CD4-positive, alpha-beta T cell (primary cell): ENCODE measurements around the gene ZBTB22. TPM values are rescaled to one million over a fixed set of nuclear protein-coding genes. Genes with fewer than 3 reads are reported as not detected.

ENCODE experiments used
- ATAC-seq: fragments of 200-7000 bp; cut with Tn5 transposase; one replicate; pipeline ENCODE4 v1.10.0; 2022; ENCODE audit warnings: mild to moderate bottlenecking; ENCODE audit not compliant: poor library complexity
- CTCF ChIA-PET: fragments of 350-600 bp; sonication (Branson Sonifier 250); formaldehyde crosslinking; loops from one replicate; lab custom pipeline; 2021; ENCODE audit warnings: antibody characterized with exemption, inconsistent platforms; lab: Charles Lee
- POLR2A ChIA-PET: fragments of 350-600 bp; sonication (Branson Sonifier 250); formaldehyde crosslinking; loops from one replicate; lab custom pipeline; 2021; ENCODE audit warnings: antibody characterized with exemption, inconsistent platforms; lab: Charles Lee
- DNase-seq, 14 experiments: peaks; one replicate each; pipeline ENCODE4 v3.0.0-alpha.2; 2013 to 2020; ENCODE audit warnings: mixed read lengths in 2 of 14
- H3K27ac ChIP-seq, 2 donors: one replicate each; pipeline versions ENCODE4 v1.5.1 to v1.7.0; 2013; ENCODE audit warnings: low read length in 2 of 2, low read depth in 1 of 2, mild to moderate bottlenecking in 1 of 2
- H3K27me3 ChIP-seq, 2 experiments: 1 replicate in 1 of 2; 2 replicates in 1 of 2; pipeline versions ENCODE4 v1.6.1 to v1.7.0; 2013; ENCODE audit warnings: low read length in 2 of 2, control low read depth in 1 of 2, mild to moderate bottlenecking in 1 of 2, moderate library complexity in 1 of 2; ENCODE audit not compliant: insufficient read depth in 2 of 2, control insufficient read depth in 1 of 2
- H3K36me3 ChIP-seq: one replicate; pipeline ENCODE4 v1.6.1; 2013; ENCODE audit warnings: low read length, control low read depth; ENCODE audit not compliant: insufficient read depth
- H3K4me1 ChIP-seq: one replicate; pipeline ENCODE4 v1.6.1; 2013; ENCODE audit warnings: low read length, control low read depth; ENCODE audit not compliant: insufficient read depth
- H3K4me3 ChIP-seq: one replicate; pipeline ENCODE4 v1.5.1; 2013; ENCODE audit warnings: mild to moderate bottlenecking, low read length, moderate library complexity
- H3K9me3 ChIP-seq, 2 experiments: 1 replicate in 1 of 2; 2 replicates in 1 of 2; pipeline versions ENCODE4 v1.6.1 to v1.7.0; 2013; ENCODE audit warnings: low read length in 2 of 2, mild to moderate bottlenecking in 2 of 2, control low read depth in 1 of 2, moderate library complexity in 1 of 2; ENCODE audit not compliant: control insufficient read depth in 1 of 2, insufficient read depth in 1 of 2
- H3K27ac Mint-ChIP-seq: one replicate; pipeline ENCODE4 v1.8.0; 2020; ENCODE audit warnings: mixed read lengths
- H3K27me3 Mint-ChIP-seq: one replicate; pipeline ENCODE4 v1.8.0; 2021; ENCODE audit warnings: mixed read lengths
- H3K36me3 Mint-ChIP-seq: one replicate; pipeline ENCODE4 v1.8.0; 2021; ENCODE audit warnings: low read depth, mixed read lengths
- H3K4me1 Mint-ChIP-seq: one replicate; pipeline ENCODE4 v1.8.0; 2021; ENCODE audit warnings: low read depth, mixed read lengths
- H3K4me3 Mint-ChIP-seq: one replicate; pipeline ENCODE4 v1.8.0; 2020; ENCODE audit warnings: mild to moderate bottlenecking, mixed read lengths
- H3K9me3 Mint-ChIP-seq: one replicate; pipeline ENCODE4 v1.8.0; 2020; ENCODE audit warnings: mixed read lengths
- intact Hi-C, 2 experiments: fragments of 100-400 bp; cut with DNase I in 1 of 2; cut with micrococcal nuclease in 1 of 2; formaldehyde crosslinking; loops; one replicate each; pipeline versions ENCODE4 v1.15.1 to v1.9.0; 2023 to 2025; cut with DNase I, micrococcal nuclease
- total RNA-seq, 174 experiments: library from RNA in 2 of 174; stranded (reverse) in 2 of 174; gene quantifications; one replicate each; pipeline ENCODE4 v1.2.3 and lab custom pipeline; 2021 to 2026
- TF ChIP-seq, protein P1 (sequence below): fragments of 200-600 bp; IDR thresholded peaks from one replicate; pipeline ENCODE4 v1.8.0; 2022; ENCODE audit warnings: antibody characterized with exemption, mild to moderate bottlenecking

Gene ZBTB22
- total RNA-seq, 2 experiments from 2014 or later, result 11.6 to 13.6 TPM

DNA sequence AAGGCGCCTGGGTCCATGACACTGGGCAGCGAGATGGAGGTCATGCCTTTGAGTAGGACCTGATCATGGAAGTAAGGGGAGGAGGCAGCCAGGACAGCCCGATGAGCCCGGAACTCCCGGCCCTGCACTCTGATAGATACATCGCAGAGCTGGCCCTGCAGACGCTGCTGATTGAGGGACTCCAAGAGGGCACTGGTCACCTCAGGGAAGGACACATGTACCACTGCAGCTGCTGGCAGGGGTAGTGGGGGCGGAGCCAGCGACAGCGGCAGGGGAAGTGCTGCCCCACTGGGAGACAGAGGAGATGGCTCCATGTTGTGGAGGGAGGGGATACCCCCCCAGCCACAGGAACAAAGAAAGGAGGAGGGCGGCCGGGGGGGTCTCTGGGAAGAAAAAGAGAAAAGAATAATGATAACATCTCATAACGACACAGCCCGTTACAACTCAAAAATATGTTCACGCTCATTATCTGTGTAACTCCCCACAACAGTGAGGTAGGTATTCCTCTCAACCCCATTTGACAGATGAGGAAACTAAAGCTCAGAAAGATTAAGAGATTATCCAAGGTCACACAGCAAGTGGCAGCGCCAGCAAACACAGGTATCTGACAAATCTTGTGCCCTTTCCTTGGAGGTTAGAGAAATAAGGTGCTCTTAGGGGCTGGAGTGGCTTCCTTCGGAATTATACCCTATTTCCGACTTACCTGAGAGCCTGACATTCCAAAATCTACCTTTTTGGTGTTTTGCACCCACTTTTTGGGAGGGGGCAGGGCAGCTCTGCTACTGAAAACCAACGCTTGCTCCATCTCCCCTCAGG, 733 bp downstream of the ZBTB22 start:
- peak in 1 of 14 experiments; percentile 56 for DNase-seq
- Mint-ChIP-seq H3K4me1 (peaks cover 95% of the 10 kb centered on the region), H3K4me3 (peak overlapping the region; percentile 85), H3K9me3 (no peaks in the 10 kb centered on the region), H3K27me3 (no peaks in the 10 kb centered on the region), H3K27ac (peak overlapping the region; percentile 94), H3K36me3 (peaks cover 83% of the 10 kb centered on the region)
- H3K9me3 ChIP-seq, result no peaks in the 10 kb centered on the region
- no peak for ATAC-seq
- TF ChIP-seq, protein P1, sequence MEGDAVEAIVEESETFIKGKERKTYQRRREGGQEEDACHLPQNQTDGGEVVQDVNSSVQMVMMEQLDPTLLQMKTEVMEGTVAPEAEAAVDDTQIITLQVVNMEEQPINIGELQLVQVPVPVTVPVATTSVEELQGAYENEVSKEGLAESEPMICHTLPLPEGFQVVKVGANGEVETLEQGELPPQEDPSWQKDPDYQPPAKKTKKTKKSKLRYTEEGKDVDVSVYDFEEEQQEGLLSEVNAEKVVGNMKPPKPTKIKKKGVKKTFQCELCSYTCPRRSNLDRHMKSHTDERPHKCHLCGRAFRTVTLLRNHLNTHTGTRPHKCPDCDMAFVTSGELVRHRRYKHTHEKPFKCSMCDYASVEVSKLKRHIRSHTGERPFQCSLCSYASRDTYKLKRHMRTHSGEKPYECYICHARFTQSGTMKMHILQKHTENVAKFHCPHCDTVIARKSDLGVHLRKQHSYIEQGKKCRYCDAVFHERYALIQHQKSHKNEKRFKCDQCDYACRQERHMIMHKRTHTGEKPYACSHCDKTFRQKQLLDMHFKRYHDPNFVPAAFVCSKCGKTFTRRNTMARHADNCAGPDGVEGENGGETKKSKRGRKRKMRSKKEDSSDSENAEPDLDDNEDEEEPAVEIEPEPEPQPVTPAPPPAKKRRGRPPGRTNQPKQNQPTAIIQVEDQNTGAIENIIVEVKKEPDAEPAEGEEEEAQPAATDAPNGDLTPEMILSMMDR, result no peak
- H3K4me3 ChIP-seq, result peak overlapping the region; percentile 67
- H3K36me3 ChIP-seq, result peaks cover 44% of the 10 kb centered on the region
- H3K4me1 ChIP-seq, result peaks cover 80% of the 10 kb centered on the region
- intact Hi-C loops, result loop anchor here in 1 of 2 experiments (1.0 kb wide), 3 partner anchors 18 to 110 kb away; partner anchors contain the start of gene KIFC1
- CTCF ChIA-PET, result interaction anchor here (0.9 to 1.6 kb wide), 3 partner anchors 10 to 39 kb away, joined by 3 to 7 read pairs (median 3); no protein-coding TSS in a partner anchor
- POLR2A ChIA-PET, result interaction anchor here (0.7 to 3.5 kb wide), 16 partner anchors 16 to 345 kb away, joined by 3 to 155 read pairs (median 12); partner anchors contain the start of genes CUTA, PFDN6, PHF1 and RGL2
- H3K27me3 ChIP-seq, result no peaks in the 10 kb centered on the region
- H3K27ac ChIP-seq, result peak overlapping the region; percentile 23 to 46

DNA sequence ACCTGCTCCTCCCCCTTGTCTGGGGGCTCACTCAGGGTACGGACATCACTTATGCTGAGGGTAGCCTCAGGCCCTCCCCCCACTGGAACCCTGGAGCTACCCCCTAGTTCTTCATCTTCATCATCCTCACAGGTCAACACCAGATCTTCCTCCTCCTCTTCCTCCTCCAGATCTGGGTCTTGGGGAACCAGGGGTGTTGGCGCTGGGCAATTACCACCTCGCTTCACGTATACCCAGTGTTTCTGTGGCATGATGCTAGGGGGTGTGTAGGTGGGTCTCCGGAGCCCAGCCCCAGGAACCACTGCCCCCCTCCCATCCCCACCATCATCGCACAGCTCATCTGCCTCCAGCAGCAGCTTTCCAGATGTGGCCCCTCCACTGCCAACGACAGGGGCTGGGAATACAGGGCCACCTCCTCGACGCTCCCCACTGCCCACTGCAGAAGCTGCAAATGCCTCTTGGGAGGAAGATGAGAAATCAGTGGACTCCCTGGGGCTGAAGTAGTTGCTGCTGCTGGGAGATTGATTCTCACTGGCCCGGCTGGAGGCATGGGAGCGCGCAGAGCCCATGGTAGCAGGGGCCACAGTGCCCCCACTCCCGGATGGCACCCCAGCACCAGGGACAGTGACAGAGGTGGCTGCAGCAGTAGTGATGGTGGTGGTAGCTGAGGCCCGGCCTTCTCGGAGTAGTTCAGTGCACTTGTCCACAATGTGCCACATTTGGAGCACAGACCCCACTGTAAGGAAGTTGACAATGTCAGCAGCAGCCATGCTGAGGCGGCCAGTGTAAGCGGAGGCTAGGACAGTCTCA, 1.5 kb downstream of the ZBTB22 start:
- intact Hi-C loops, result no loop called here
- peak overlapping the region in 1 of 2 donors; percentile 98 for H3K27ac ChIP-seq
- peak in 1 of 14 experiments; percentile 52 for DNase-seq
- no peak for ATAC-seq
- Mint-ChIP-seq H3K4me3 (peak overlapping the region; percentile 85), H3K27ac (peak overlapping the region; percentile 94), H3K9me3 (no peaks in the 10 kb centered on the region), H3K4me1 (peaks cover 92% of the 10 kb centered on the region), H3K36me3 (peaks cover 79% of the 10 kb centered on the region), H3K27me3 (no peaks in the 10 kb centered on the region)
- H3K27me3 ChIP-seq, result no peaks in the 10 kb centered on the region
- no peak overlapping the region for H3K4me3 ChIP-seq
- H3K36me3 ChIP-seq, result peaks cover 44% of the 10 kb centered on the region
- TF ChIP-seq, protein P1, result no peak
- no peaks in the 10 kb centered on the region for H3K9me3 ChIP-seq
- H3K4me1 ChIP-seq, result peaks cover 80% of the 10 kb centered on the region
- ChIA-PET CTCF (no interaction called here), POLR2A (interaction anchor here (2.2 to 3.4 kb wide), 4 partner anchors 17 to 44 kb away, joined by 11 to 38 read pairs (median 32); partner anchors contain the start of genes PFDN6, RGL2, RPS18 and VPS52)
